Spleen (tissue), 11 donors: ENCODE measurements around the gene GPATCH4. TPM values are rescaled to one million over a fixed set of nuclear protein-coding genes. Genes with fewer than 3 reads are reported as not detected.
"Not testable (repeated sequence)": the region's sequence is repeated elsewhere in the genome, so short reads cannot be mapped to it uniquely, and the experiment has no call there.

Experiments used
- DNase-seq: peaks from one replicate; pipeline ENCODE4 v3.0.0-alpha.2; 2020
- H3K27ac ChIP-seq, 8 donors: fragments of 200-600 bp; sonication (generic) in 7 of 8; 1 replicate in 4 of 8; 2 replicates in 4 of 8; pipeline versions ENCODE4 v1.5.0 to v1.8.0; 2016 to 2021; ENCODE audit warnings: inconsistent platforms in 4 of 8, mild to moderate bottlenecking in 4 of 8, moderate library complexity in 1 of 8
- H3K27me3 ChIP-seq, 7 donors: fragments of 200-600 bp; sonication (generic) in 6 of 7; replicated peaks in 1 of 7; 1 replicate in 4 of 7; 2 replicates in 3 of 7; pipeline versions ENCODE4 v1.5.0 to v1.8.0; 2016 to 2021; ENCODE audit warnings: inconsistent platforms in 3 of 7, mild to moderate bottlenecking in 1 of 7
- H3K36me3 ChIP-seq, 6 donors: fragments of 200-600 bp; sonication (generic) in 5 of 6; 1 replicate in 4 of 6; 2 replicates in 2 of 6; pipeline versions ENCODE4 v1.5.0 to v1.8.0; 2016 to 2021; ENCODE audit warnings: inconsistent platforms in 2 of 6
- H3K4me1 ChIP-seq, 6 donors: fragments of 200-600 bp; sonication (generic) in 5 of 6; 1 replicate in 3 of 6; 2 replicates in 3 of 6; pipeline versions ENCODE4 v1.5.0 to v1.8.0; 2016 to 2021; ENCODE audit warnings: inconsistent platforms in 3 of 6
- H3K4me3 ChIP-seq, 8 donors: fragments of 200-600 bp; sonication (generic) in 7 of 8; 1 replicate in 4 of 8; 2 replicates in 4 of 8; pipeline versions ENCODE4 v1.5.0 to v1.8.0; 2016 to 2021; ENCODE audit warnings: inconsistent platforms in 4 of 8, mild to moderate bottlenecking in 4 of 8, moderate library complexity in 2 of 8
- H3K9me3 ChIP-seq, 8 donors: fragments of 200-600 bp; sonication (generic) in 7 of 8; 1 replicate in 4 of 8; 2 replicates in 4 of 8; pipeline versions ENCODE4 v1.5.0 to v1.8.0; 2016 to 2021; ENCODE audit warnings: inconsistent platforms in 4 of 8
- POLR2A ChIP-seq, 3 donors: fragments of 450-650 bp; IDR thresholded peaks; one replicate each; pipeline ENCODE4 v1.5.1; 2017; ENCODE audit warnings: antibody characterized with exemption in 3 of 3, mild to moderate bottlenecking in 1 of 3
- POLR2AphosphoS5 ChIP-seq, 3 donors: sonication (generic); formaldehyde crosslinking; IDR thresholded peaks; one replicate each; pipeline ENCODE4 v1.5.1; 2017; ENCODE audit warnings: antibody characterized with exemption in 3 of 3
- WGBS, 5 donors: extraction: QIAGEN DNeasy Blood & Tissue Kit in 3 of 5; methylation state at CpG; one replicate each; pipeline versions ENCODE4 v1.1.5 to v1.1.7; 2013 to 2018; 5-methylcytosine and 5-hydroxymethylcytosine counted together
- intact Hi-C: fragments of 100-400 bp; cut with DNase I; formaldehyde crosslinking; loops from one replicate; pipeline ENCODE4 v1.15.0; 2023; ENCODE audit warnings: low total_unique reads
- polyA plus RNA-seq, 3 donors: library from polyadenylated mRNA; stranded (reverse); fragments of 200-250 nt; gene quantifications; one replicate each; pipeline ENCODE4 v1.2.1, GENCODE V29; 2013
- total RNA-seq, 7 donors: library from RNA; depleted of rRNA in 3 of 7; stranded (reverse); fragments of >200 nt in 3 of 7; fragmentation: NEBNext Ultra II Directional in 4 of 7; extraction: Animal tissue kit (Norgen Biotek cat#: 25700) in 4 of 7; gene quantifications; one replicate each; pipeline versions ENCODE4 v1.1.0 to v1.2.1, GENCODE V29; 2016 to 2021
- TF ChIP-seq, protein P1 (sequence below), 11 experiments: fragments of 200-600 bp in 7 of 11; fragments of 450-650 bp in 4 of 11; sonication (generic) in 4 of 11; IDR thresholded peaks in 8 of 11; conservative IDR thresholded peaks in 3 of 11; 1 replicate in 7 of 11; 2 replicates in 4 of 11; pipeline versions ENCODE4 v1.4.0 to v1.8.0; 2016 to 2021; ENCODE audit warnings: antibody characterized with exemption in 11 of 11, inconsistent platforms in 4 of 11, mild to moderate bottlenecking in 1 of 11
- donor health status: healthy with polysubstance abuse.
- donor health status: DM: no; HTN: no; CAD: no; lungs with moderate emphysema.
- donor health status: DM: no; HTN: no; CAD: no.
- donor health status: Bipolar disorder and iron deficiency.
- donor health status: healthy.
- donor health status: DM: no; HTN: no; CAD: no.
- donor health status: DM: yes; HTN: yes; CAD: no.

Gene GPATCH4
- total and polyA plus RNA-seq, 10 donors, result 12.3 to 49.6 (median 25.5) TPM

DNA sequence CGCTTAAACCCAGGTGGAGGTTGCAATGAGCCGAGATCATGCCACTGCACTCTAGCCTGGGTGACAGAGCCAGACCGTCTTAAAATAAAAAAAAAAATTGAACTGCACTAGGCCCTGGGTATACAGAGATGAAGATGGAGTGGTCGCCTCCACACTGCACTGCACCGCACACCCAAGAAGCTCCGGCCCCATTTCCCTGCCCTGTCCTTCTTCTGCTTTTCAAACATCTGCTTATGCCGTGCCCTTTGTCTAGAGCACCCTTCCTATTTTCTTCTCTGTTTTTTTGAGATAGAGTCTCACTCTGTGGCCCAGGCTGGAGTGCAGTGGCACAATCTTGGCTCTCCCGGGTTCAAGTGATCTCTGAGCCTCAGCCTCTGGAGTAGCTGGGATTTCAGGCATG, 46.3 kb downstream of the GPATCH4 start:
- intact Hi-C loops, result no loop called here
- Histone ChIP-seq H3K4me1 (peaks cover 0 to 35% (median 14%) of the 10 kb centered on the region in 6 donors), H3K36me3 (peaks cover 0 to 40% (median 0%) of the 10 kb centered on the region in 6 donors), H3K27ac (no peak overlapping the region), H3K9me3 (no peaks in the 10 kb centered on the region), H3K4me3 (no peak overlapping the region), H3K27me3 (no peaks in the 10 kb centered on the region)
- TF ChIP-seq POLR2A (IDR thresholded peaks at IDR 0.05) (no peak), POLR2AphosphoS5 (IDR thresholded peaks at IDR 0.05) (no peak)
- TF ChIP-seq, protein P1, sequence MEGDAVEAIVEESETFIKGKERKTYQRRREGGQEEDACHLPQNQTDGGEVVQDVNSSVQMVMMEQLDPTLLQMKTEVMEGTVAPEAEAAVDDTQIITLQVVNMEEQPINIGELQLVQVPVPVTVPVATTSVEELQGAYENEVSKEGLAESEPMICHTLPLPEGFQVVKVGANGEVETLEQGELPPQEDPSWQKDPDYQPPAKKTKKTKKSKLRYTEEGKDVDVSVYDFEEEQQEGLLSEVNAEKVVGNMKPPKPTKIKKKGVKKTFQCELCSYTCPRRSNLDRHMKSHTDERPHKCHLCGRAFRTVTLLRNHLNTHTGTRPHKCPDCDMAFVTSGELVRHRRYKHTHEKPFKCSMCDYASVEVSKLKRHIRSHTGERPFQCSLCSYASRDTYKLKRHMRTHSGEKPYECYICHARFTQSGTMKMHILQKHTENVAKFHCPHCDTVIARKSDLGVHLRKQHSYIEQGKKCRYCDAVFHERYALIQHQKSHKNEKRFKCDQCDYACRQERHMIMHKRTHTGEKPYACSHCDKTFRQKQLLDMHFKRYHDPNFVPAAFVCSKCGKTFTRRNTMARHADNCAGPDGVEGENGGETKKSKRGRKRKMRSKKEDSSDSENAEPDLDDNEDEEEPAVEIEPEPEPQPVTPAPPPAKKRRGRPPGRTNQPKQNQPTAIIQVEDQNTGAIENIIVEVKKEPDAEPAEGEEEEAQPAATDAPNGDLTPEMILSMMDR (IDR thresholded peaks at IDR 0.05 in 8 of 11, conservative IDR thresholded peaks at IDR 0.05 in 3 of 11), result no peak
- DNase-seq, result no peak
- 64 to 77% (median 76%) methylated on average over 8 of the region's 8 CpGs for WGBS, 5 donors

DNA sequence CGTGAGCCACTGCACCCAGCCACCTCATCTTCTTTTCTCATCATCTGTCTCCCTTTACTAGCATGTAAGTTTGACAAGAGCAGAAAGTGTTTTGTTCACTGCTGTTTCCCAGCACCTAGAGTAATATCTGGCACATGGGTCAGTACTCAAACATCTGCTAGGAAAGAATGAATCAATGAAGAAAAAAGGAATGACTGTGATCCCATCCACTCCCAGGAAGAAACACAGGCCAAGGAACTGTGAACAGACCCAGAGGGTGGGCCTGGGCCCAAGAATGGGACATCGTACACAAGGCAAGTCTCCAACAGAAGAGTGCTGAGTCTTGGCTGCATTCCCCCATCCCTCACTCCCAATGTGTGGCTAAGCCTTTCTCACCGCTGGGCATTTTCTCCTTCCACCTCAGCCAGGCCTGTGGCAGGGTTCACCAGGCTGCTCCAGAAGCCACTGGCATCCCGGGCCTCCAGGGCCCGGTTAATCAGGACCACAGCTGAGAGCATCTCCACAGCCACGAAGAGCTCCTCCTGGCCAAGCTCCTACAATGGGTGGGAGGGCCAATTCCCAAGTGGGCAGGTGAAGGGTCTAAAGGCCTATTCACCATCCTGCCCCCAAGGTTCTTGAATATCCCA, 47.3 kb downstream of the GPATCH4 start:
- H3K36me3 ChIP-seq, result peaks cover 0 to 38% (median 0%) of the 10 kb centered on the region in 6 donors
- DNase-seq, result no peak
- WGBS, 5 donors, result 94 to 96% (median 96%) methylated on average over 6 of the region's 6 CpGs
- no peaks in the 10 kb centered on the region for H3K27me3 ChIP-seq
- intact Hi-C loops, result no loop called here
- TF ChIP-seq POLR2AphosphoS5 (IDR thresholded peaks at IDR 0.05), result no peak
- no peak for TF ChIP-seq POLR2A (IDR thresholded peaks at IDR 0.05)
- TF ChIP-seq, protein P1 (IDR thresholded peaks at IDR 0.05 in 8 of 11, conservative IDR thresholded peaks at IDR 0.05 in 3 of 11), result no peak
- H3K4me1 ChIP-seq, result peaks cover 0 to 35% (median 14%) of the 10 kb centered on the region in 6 donors
- H3K27ac ChIP-seq, result no peak overlapping the region
- no peaks in the 10 kb centered on the region for H3K9me3 ChIP-seq
- H3K4me3 ChIP-seq, result no peak overlapping the region

DNA sequence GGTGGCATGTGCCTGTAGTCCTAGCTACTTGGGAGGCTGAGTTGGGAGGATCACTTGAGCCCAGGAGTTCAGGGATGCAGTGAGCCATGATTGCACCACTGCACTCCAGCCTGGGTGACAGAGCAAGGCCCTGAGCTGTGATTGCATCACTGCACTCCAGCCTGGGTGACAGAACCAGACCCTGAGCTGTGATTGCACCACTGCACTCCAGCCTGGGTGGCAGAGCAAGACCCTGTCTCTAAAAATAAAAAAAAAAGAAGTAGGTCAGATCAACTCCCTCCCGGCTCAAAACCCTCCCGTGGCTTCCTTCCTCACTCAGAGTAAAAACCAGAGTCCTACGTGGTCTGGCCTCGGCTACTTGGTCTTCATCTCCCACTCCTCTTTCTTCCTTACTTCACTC, 48.3 kb downstream of the GPATCH4 start:
- peak in 1 of 3 donors; percentile 17 for TF ChIP-seq POLR2AphosphoS5 (IDR thresholded peaks at IDR 0.05)
- intact Hi-C loops, H3K27me3 ChIP-seq, H3K4me3 ChIP-seq, DNase-seq, H3K9me3 ChIP-seq: not testable (repeated sequence)
- Histone ChIP-seq H3K27ac (peak overlapping the region in 3 of 8 donors; percentile 34 to 55 (median 48)), H3K4me1 (peaks cover 0 to 35% (median 14%) of the 10 kb centered on the region in 6 donors), H3K36me3 (peaks cover 0 to 49% (median 0%) of the 10 kb centered on the region in 6 donors)
- 23 to 62% (median 30%) methylated on average over 4 of the region's 4 CpGs for WGBS, 5 donors

DNA sequence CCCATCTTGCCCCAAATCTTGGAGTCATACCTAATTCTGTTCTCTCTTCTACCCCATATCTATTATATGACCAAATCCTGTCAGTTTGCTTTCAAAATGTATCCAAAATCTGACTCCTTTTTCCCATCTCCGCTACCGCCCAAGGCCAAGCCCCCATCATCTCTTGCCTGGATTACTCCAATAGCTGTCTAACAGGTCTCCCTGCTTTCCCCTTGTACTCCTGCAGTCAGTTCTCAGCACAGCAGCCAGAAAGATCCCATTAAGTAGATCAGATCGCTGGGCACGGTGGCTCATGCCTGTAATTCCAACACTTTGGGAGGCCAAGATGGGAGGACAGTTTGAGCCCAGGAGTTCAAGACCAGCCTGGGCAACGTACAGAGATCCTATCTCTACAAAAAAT, 48.8 kb downstream of the GPATCH4 start:
- no peaks in the 10 kb centered on the region for H3K9me3 ChIP-seq
- no peak for DNase-seq
- H3K4me3 ChIP-seq, result no peak overlapping the region
- H3K27me3 ChIP-seq, result no peaks in the 10 kb centered on the region
- peaks cover 0 to 35% (median 14%) of the 10 kb centered on the region in 6 donors for H3K4me1 ChIP-seq
- TF ChIP-seq POLR2AphosphoS5 (IDR thresholded peaks at IDR 0.05), result no peak
- peaks cover 0 to 53% (median 0%) of the 10 kb centered on the region in 6 donors for H3K36me3 ChIP-seq
- intact Hi-C loops, result no loop called here
- no peak overlapping the region for H3K27ac ChIP-seq
- 71 to 76% (median 74%) methylated on average over 5 of the region's 5 CpGs for WGBS, 5 donors

DNA sequence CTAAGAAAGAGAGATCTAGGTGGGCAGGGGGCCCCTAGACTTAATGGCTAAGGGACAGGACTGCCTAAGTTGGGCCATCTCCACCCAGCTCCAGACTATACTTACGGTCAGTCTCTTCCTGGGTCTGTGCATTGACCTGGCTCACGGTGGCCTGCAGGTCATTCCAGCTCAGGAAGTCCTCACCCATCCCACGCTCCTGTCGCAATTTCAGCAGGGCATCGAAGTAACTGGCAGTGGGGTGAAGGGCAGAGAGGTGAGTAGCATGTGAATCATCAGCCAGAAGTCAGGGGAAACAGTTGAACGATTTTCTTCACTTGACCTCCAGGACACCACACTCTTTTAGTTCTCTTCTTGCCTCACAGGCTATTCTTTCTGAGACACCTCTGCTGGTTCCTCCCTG, 49.4 kb downstream of the GPATCH4 start:
- Histone ChIP-seq H3K9me3 (no peaks in the 10 kb centered on the region), H3K36me3 (peaks cover 0 to 57% (median 0%) of the 10 kb centered on the region in 6 donors), H3K4me3 (no peak overlapping the region), H3K27ac (no peak overlapping the region), H3K4me1 (peaks cover 0 to 35% (median 14%) of the 10 kb centered on the region in 6 donors), H3K27me3 (no peaks in the 10 kb centered on the region)
- intact Hi-C loops, result no loop called here
- WGBS, 5 donors, result 68 to 95% (median 75%) methylated on average over 5 to 6 of the region's 6 CpGs
- TF ChIP-seq POLR2AphosphoS5 (IDR thresholded peaks at IDR 0.05), result no peak
- TF ChIP-seq POLR2A (IDR thresholded peaks at IDR 0.05), result no peak
- TF ChIP-seq, protein P1 (IDR thresholded peaks at IDR 0.05 in 8 of 11, conservative IDR thresholded peaks at IDR 0.05 in 3 of 11), result no peak
- no peak for DNase-seq
